CD14-positive monocyte (primary cell): Measurements from ENCODE around the gene OR11H6. TPM values are rescaled to one million over a fixed set of nuclear protein-coding genes. Genes with fewer than 3 reads are reported as not detected.

Experiments used
- DNase-seq, 3 donors: peaks; one replicate each; pipeline ENCODE4 v3.0.0-alpha.2; 2011 to 2022
- H2AFZ ChIP-seq: 2 replicates; pipeline ENCODE4 v1.6.0; 2012; ENCODE audit warnings: mild to moderate bottlenecking, low read depth, low read length, inconsistent platforms; ENCODE audit not compliant: insufficient read depth, poor library complexity, severe bottlenecking
- H3K27ac ChIP-seq, 2 donors: 1 replicate in 1 of 2; 2 replicates in 1 of 2; pipeline ENCODE4 v1.5.1; 2012 to 2013; ENCODE audit warnings: low read length in 2 of 2, control low read depth in 1 of 2, inconsistent platforms in 1 of 2, low read depth in 1 of 2, mild to moderate bottlenecking in 1 of 2
- H3K27me3 ChIP-seq, 2 donors: one replicate each; pipeline versions ENCODE4 v1.6.0 to v1.6.1; 2011 to 2013; ENCODE audit warnings: low read length in 2 of 2; ENCODE audit not compliant: control insufficient read depth in 2 of 2, insufficient read depth in 2 of 2
- H3K36me3 ChIP-seq, 2 donors: replicated peaks in 1 of 2; 1 replicate in 1 of 2; 2 replicates in 1 of 2; pipeline versions ENCODE4 v1.5.1 to v1.6.1; 2012 to 2013; ENCODE audit warnings: low read length in 2 of 2, control low read depth in 1 of 2, inconsistent platforms in 1 of 2, mild to moderate bottlenecking in 1 of 2; ENCODE audit not compliant: insufficient read depth in 2 of 2, control insufficient read depth in 1 of 2
- H3K4me1 ChIP-seq, 2 donors: 1 replicate in 1 of 2; 2 replicates in 1 of 2; pipeline versions ENCODE4 v1.5.1 to v1.6.1; 2012 to 2013; ENCODE audit warnings: low read length in 2 of 2, control low read depth in 1 of 2, inconsistent platforms in 1 of 2, mild to moderate bottlenecking in 1 of 2, moderate library complexity in 1 of 2; ENCODE audit not compliant: insufficient read depth in 2 of 2, control insufficient read depth in 1 of 2
- H3K4me2 ChIP-seq: replicated peaks from 2 replicates; pipeline ENCODE3; 2012; ENCODE audit warnings: low read length, moderate library complexity, mild to moderate bottlenecking; ENCODE audit not compliant: poor library complexity, severe bottlenecking; ENCODE audit errors: extremely low read depth
- H3K4me3 ChIP-seq, 3 experiments: fragments of 200-600 bp in 1 of 3; sonication (generic) in 1 of 3; replicated peaks in 1 of 3; 1 replicate in 2 of 3; 2 replicates in 1 of 3; pipeline ENCODE4 v1.5.1; 2011 to 2013; ENCODE audit warnings: low read length in 3 of 3, mild to moderate bottlenecking in 3 of 3, control low read depth in 2 of 3, low read depth in 2 of 3, inconsistent platforms in 1 of 3, moderate library complexity in 1 of 3
- H3K79me2 ChIP-seq: 2 replicates; pipeline ENCODE4 v1.6.0; 2012; ENCODE audit warnings: mild to moderate bottlenecking, control low read depth, inconsistent platforms, low read length, moderate library complexity; ENCODE audit not compliant: insufficient read depth
- H3K9ac ChIP-seq: 2 replicates; pipeline ENCODE4 v1.6.0; 2017; ENCODE audit warnings: low read length, mild to moderate bottlenecking; ENCODE audit not compliant: insufficient read depth, poor library complexity, severe bottlenecking
- H3K9me3 ChIP-seq, 2 donors: replicated peaks in 1 of 2; 1 replicate in 1 of 2; 2 replicates in 1 of 2; pipeline versions ENCODE4 v1.5.1 to v1.6.1; 2012 to 2013; ENCODE audit warnings: low read length in 2 of 2, control low read depth in 1 of 2; ENCODE audit not compliant: control insufficient read depth in 1 of 2, insufficient read depth in 1 of 2
- H4K20me1 ChIP-seq: 2 replicates; pipeline ENCODE4 v1.6.0; 2012; ENCODE audit warnings: mild to moderate bottlenecking, low read length, control low read depth, moderate library complexity; ENCODE audit not compliant: insufficient read depth
- H3K27ac Mint-ChIP-seq, 7 donors: one replicate each; pipeline ENCODE4 v1.8.0; 2020; ENCODE audit warnings: mild to moderate bottlenecking in 7 of 7, mixed read lengths in 7 of 7, moderate library complexity in 6 of 7, inconsistent platforms in 2 of 7
- H3K27me3 Mint-ChIP-seq, 3 donors: one replicate each; pipeline ENCODE4 v1.8.0; 2021 to 2022; ENCODE audit warnings: low read depth in 3 of 3, mild to moderate bottlenecking in 3 of 3, mixed read lengths in 3 of 3, moderate library complexity in 3 of 3, inconsistent platforms in 1 of 3
- H3K36me3 Mint-ChIP-seq, 2 donors: one replicate each; pipeline ENCODE4 v1.8.0; 2020; ENCODE audit warnings: mixed read lengths in 2 of 2, inconsistent platforms in 1 of 2, mild to moderate bottlenecking in 1 of 2
- H3K4me1 Mint-ChIP-seq: one replicate; pipeline ENCODE4 v1.8.0; 2020; ENCODE audit warnings: mild to moderate bottlenecking, mixed read lengths
- H3K4me3 Mint-ChIP-seq, 2 donors: one replicate each; pipeline ENCODE4 v1.8.0; 2020; ENCODE audit warnings: mild to moderate bottlenecking in 2 of 2, mixed read lengths in 2 of 2, moderate library complexity in 1 of 2
- H3K9me3 Mint-ChIP-seq, 7 donors: one replicate each; pipeline ENCODE4 v1.8.0; 2020 to 2022; ENCODE audit warnings: mixed read lengths in 7 of 7, mild to moderate bottlenecking in 6 of 7, moderate library complexity in 6 of 7, inconsistent platforms in 2 of 7
- CTCF ChIP-seq: fragments of 200-600 bp; IDR thresholded peaks from one replicate; pipeline ENCODE4 v1.8.0; 2022; ENCODE audit warnings: antibody characterized with exemption, mild to moderate bottlenecking
- WGBS: methylation state at CpG from one replicate; pipeline ENCODE4 v1.1.5; 2013; ENCODE audit warnings: missing lambda C conversion rate; ENCODE audit not compliant: insufficient coverage; 5-methylcytosine and 5-hydroxymethylcytosine counted together
- intact Hi-C, 2 donors: fragments of 100-400 bp; cut with micrococcal nuclease; formaldehyde crosslinking; loops; one replicate each; pipeline versions ENCODE4 v1.15.0 to v1.15.1; 2023
- polyA plus RNA-seq, 3 donors: library from polyadenylated mRNA; depleted of rRNA in 1 of 3; unstranded in 2 of 3; stranded (reverse) in 1 of 3; fragments of 300-500 nt in 2 of 3; fragments of >200 nt in 1 of 3; fragmentation: Illumina TruSeq in 2 of 3; gene quantifications; 1 replicate in 2 of 3; 2 replicates in 1 of 3; pipeline ENCODE4 v1.2.3, GENCODE V29; 2012 to 2021

The OR11H6 gene
- polyA plus RNA-seq, 3 donors: not detected

DNA sequence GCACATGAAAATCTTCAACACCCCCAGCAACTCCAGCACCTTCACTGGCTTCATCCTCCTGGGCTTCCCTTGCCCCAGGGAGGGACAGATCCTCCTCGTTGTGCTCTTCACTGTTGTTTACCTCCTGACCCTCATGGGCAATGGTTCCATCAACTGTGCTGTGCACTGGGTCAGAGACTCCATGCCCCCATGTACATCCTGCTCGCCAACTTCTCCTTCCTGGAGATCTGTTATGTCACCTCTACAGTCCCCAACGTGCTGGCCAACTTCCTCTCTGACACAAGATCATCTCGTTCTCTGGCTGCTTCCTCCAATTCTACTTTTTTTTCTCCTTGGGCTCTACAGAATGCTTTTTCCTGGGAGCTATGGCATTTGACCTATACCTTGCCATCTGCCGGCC is 44.3 kb upstream of the OR11H6 start:
- H3K27ac Mint-ChIP-seq: peak overlapping the region; percentile 4 to 98 (median 93)
- no peaks in the 10 kb centered on the region for H3K36me3 ChIP-seq
- no peak overlapping the region for H3K9ac ChIP-seq
- H3K79me2 ChIP-seq: no peaks in the 10 kb centered on the region
- H3K27ac ChIP-seq: peak overlapping the region; percentile 30 to 73
- H3K4me2 ChIP-seq: peak overlapping the region; percentile 41
- H3K4me3 Mint-ChIP-seq: peak overlapping the region; percentile 32 to 89
- H2AFZ ChIP-seq: no peak overlapping the region
- H4K20me1 ChIP-seq: no peaks in the 10 kb centered on the region
- H3K9me3 ChIP-seq: no peaks in the 10 kb centered on the region
- H3K4me1 Mint-ChIP-seq: peaks cover 27% of the 10 kb centered on the region
- no peaks in the 10 kb centered on the region for H3K36me3 Mint-ChIP-seq
- H3K4me1 ChIP-seq: peaks cover 24 to 30% of the 10 kb centered on the region in 2 donors
- peaks cover 0 to 1% (median 1%) of the 10 kb centered on the region in 3 donors for H3K27me3 Mint-ChIP-seq
- no peak for TF ChIP-seq CTCF
- H3K4me3 ChIP-seq: peak overlapping the region in 1 of 3 experiments; percentile 55
- intact Hi-C loops: no loop called here
- peaks cover 3 to 13% (median 7%) of the 10 kb centered on the region in 7 donors for H3K9me3 Mint-ChIP-seq
- DNase-seq: peak; percentile 49 to 61 (median 51)
- no peaks in the 10 kb centered on the region for H3K27me3 ChIP-seq
- 13% methylated on average over 4 of the region's 5 CpGs for WGBS

DNA sequence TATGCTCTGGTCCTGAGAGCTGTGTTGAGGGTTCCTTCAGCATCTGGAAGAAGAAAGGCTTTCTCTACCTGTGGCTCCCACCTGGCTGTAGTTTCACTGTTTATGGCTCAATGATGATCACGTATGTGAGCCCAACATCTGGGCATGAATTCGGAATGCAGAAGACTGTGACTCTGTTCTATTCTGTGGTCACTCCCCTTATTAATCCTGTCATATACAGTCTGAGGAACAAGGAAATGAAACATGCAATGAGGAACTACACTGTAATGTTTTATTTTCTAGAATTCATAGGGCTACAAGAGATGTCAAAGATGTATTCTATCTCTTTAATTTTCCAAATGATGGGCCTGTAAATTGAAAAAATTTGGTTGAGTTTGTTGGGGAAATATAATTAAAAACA is 43.6 kb upstream of the OR11H6 start:
- Histone ChIP-seq H3K9ac (no peak overlapping the region), H3K4me2 (peak overlapping the region; percentile 41), H3K4me3 (peak overlapping the region; percentile 12 to 55 (median 18)), H3K36me3 (no peaks in the 10 kb centered on the region), H3K9me3 (no peaks in the 10 kb centered on the region), H3K27me3 (no peaks in the 10 kb centered on the region), H3K4me1 (peaks cover 24 to 30% of the 10 kb centered on the region in 2 donors), H3K79me2 (no peaks in the 10 kb centered on the region), H4K20me1 (no peaks in the 10 kb centered on the region), H3K27ac (peak overlapping the region; percentile 30 to 73), H2AFZ (no peak overlapping the region)
- intact Hi-C loops: no loop called here
- H3K4me1 Mint-ChIP-seq: peaks cover 27% of the 10 kb centered on the region
- H3K27ac Mint-ChIP-seq: peak overlapping the region; percentile 88 to 98 (median 94)
- H3K4me3 Mint-ChIP-seq: peak overlapping the region; percentile 32 to 89
- WGBS: no CpG with 5 or more reads among the region's 2 CpGs
- no peaks in the 10 kb centered on the region for H3K36me3 Mint-ChIP-seq
- DNase-seq: peak; percentile 27 to 39 (median 33)
- peaks cover 3 to 13% (median 7%) of the 10 kb centered on the region in 7 donors for H3K9me3 Mint-ChIP-seq
- no peak for TF ChIP-seq CTCF
- peaks cover 0 to 1% (median 1%) of the 10 kb centered on the region in 3 donors for H3K27me3 Mint-ChIP-seq
